Superior temporal gyrus (tissue), 1 donor: ENCODE measurements around the gene PPP1R1B.
"Not testable (repeated sequence)": the region's sequence is repeated elsewhere in the genome, so short reads cannot be mapped to it uniquely, and the experiment has no call there.

Experiments used
- DNase-seq: peaks from one replicate; pipeline ENCODE4 v3.0.0-alpha.2; 2016; ENCODE audit errors: extremely low spot score

The PPP1R1B gene

GRCh38 chr17:39626171-39627046 lies at the start of gene PPP1R1B:
PPP1R1B (plus strand) TSS chr17:39626952; CDS start chr17:39627393, 441 bp downstream.
- DNase-seq = no peak

DNA sequence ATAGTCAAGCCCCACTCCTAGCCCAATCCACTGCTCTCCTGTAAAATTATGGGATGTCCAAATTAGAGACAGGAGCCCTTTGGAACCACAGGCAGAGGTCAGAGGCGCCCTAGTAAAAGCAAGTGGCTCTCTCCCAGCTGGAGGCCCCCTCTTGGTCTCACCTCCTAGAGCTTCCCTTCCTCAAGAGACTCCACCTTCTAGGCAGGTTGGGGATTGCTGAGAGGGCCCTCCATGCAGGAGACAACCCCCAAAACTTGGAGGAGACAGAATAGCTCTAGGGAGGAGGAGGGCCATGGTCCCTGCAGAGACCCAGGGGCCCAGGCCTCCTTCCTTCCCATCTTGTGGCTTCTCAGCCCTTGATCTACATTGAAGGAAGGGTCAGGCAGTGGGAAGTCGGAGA lies 48.5 kb upstream of the PPP1R1B start:
- DNase-seq = no peak

DNA sequence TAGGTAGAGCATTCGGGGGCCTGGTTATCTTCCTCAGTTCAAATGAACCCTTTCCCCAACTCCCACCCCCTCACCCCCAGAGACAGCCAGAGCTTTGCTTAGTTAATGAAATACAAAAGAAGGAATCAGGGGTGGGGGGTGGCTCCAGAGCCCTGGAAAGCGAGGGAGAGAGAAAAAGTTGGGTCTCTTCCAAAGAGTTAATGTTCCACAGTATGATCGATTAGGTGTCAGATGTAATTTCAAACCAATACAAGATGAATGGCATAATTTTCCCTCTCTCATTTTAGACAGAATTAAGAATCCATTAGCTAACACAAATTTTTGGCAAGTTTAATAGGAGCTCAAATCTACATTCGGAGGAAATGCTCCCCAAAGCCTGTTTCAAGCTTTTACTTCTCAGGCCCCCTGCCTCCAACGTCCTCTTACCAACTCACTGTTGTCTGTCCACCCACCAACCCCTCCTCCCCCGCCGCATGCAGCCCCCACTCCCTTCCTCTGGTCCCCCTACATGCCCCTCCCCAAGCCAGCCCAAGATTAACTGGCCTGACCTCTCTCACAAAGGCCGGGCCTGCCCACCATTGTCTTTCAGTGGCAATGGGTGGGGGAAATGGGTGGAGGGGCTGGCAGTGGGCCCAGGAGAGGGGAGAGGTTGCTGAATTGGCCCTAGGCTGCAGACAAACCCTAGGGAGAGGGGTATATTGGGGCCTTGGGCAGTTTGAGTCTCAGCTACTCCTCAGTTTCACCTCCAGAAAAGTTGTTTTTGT lies 47.3 kb upstream of the PPP1R1B start:
- DNase-seq = no peak

DNA sequence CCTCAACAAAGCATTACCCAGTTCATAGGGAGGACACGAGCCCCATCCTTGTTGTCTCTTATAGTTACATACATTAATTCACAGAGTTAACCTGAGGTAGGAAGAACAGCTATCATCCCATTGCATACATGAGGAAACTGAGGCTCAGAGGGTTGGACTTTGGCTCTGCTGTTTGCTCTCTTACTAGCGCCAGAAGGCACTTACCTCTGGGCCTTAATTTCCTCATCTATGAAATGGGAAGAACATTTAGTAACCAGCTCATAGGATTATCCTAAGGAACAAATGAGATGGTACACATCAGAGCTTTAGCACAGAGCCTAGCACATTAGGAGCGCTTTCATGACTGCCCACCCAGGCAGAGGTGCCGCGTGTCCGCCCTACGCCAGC lies 46.7 kb upstream of the PPP1R1B start:
- no peak for DNase-seq

DNA sequence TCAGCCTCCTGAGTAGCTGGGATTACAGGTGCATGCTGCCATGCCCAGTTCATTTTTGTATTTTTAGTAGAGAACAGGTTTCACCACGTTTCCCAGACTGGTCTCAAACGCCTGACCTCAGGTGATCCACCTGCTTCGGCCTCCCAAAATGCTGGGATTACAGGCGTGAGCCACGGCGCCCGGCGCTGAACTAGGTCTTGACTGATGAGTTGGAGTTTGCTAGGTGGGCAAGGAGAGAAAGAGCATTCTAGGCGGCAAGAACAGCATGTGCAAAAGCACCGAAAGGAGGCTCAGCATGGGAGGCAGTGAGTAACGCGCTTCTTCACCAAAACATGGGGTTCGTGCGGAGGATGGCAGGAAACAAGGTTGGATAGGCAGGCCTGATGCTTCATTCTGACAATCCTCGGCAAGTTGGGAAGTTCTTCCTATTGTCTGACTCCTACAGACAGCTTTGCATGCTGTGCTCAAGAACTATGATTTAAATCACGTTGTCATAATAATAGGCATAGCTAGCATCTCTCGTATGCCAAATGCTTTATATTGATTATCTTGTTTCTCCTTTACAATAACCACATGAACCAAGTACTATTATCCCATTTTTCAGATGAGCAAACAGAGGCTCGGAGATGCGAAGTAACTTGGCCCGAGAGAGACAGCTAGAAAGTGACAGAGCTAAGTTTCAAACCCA lies 45.5 kb upstream of the PPP1R1B start:
- DNase-seq = no peak

GRCh38 chr17:39581759-39582085 lies 45.0 kb upstream of the PPP1R1B start:
- DNase-seq = no peak

DNA sequence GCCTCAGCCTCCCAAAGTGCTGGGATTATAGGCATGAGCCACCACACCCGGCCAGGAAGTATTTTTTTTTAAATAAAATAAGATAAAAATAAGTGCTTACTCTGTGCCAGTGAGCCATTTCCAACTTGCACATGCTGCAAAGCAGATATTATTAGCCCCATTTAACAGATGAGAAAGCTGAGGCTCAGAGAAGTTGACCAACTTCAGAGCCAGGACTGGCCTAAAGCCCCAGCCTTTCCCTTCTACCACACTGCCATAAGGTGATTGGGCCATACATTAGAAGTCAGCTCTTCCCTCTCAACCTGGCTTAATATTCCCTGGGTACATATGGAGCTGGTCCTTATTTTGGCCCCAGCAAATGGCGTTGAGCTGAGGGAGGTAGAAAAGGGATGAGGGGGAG lies 44.1 kb upstream of the PPP1R1B start:
- no peak for DNase-seq

- not testable (repeated sequence) for DNase-seq
Observed at GRCh38 chr17:39590180-39590579, 36.6 kb upstream of the PPP1R1B start.

GRCh38 chr17:39591958-39592954 lies 34.5 kb upstream of the PPP1R1B start:
- no peak for DNase-seq

- DNase-seq = no peak
Observed at GRCh38 chr17:39593371-39593770, 33.4 kb upstream of the PPP1R1B start.

- no peak for DNase-seq
Observed at GRCh38 chr17:39595294-39595693, 31.5 kb upstream of the PPP1R1B start.

DNA sequence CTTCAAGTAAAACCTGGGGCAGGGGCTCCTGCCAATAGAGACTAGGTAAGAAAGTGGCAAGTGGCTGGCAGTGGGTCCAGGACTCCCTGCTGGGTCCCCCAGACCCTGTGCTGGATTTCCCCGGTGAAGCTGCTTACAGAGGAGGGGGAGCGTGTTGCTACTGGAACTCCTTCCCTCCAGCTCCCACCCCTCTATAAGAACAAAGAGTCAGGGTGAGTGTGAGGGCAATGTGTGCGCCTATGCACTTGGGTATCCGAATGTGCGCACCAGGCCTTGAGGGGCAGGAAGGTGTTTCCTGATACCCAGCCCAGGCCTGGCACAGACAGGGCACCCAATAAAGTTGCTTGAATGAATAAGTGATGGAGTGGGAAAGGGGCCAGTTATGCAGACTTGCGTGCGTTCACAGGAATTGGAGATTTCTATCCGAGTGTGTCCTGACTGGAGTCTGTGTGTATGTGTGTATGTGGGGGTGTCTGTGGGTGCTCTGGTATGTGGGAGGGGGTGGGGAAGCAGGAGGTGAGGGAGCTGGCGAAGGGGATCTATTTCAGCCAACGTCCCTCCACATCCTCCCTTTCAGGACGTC lies 30.7 kb upstream of the PPP1R1B start:
- no peak for DNase-seq

DNA sequence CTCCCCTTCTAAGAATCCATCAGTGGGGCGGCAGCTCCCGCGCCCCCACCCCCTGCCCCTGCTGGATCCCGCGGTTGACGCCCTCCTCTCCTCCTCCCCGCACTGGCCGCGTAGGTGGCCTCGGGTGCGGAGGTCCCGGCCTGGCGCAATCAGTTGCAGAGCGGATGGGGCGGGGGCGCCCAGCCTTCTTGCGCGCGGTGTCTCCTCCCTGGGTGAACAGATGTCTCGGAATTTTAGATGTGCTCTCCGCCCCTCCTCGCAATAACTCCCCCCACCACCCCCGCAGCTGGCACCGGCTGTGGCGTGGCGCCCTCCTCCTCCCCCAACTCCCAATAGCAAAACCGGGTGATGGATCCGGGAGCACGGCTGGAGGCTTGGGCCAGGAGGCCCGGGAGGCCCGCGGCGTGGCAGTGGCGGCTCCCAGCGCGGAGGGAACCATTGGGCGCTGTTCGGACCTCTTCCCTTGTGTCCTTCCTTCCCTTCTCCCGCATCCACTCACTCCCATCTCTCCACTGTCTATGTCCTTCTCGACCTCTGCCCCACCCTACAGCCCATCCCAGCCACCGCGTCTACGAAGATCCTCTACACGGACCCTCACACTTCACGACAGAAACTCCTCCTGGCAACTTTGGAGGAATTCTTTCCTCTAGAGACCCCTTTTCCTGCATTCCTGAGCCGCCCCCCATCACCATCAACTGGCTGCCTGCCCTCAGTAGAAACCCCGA lies 30.0 kb upstream of the PPP1R1B start:
- no peak for DNase-seq

GRCh38 chr17:39597372-39598046 lies 29.2 kb upstream of the PPP1R1B start:
- DNase-seq = no peak

DNA sequence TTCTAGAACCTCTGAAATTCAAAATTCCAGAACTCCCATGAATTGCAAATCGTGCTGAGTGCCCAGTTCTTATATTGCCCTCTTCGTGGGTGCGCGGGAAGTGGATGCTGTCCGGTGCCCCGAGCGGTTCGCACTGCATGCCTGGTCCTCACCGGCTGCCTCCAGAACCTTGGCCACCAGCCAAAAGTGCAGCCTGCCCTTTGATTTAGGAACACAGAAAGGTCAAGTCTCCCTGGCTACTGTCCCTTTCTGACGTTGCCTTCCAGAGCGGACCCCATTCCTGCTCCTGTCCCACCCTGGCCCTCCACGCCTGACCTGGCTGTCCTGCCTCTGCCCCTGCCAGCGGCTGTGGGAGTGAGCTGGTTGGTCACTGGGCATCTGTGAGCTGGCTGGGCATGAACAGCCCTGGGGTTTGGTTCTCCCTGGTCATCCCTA lies 28.7 kb upstream of the PPP1R1B start:
- DNase-seq = no peak

- no peak for DNase-seq
Observed at GRCh38 chr17:39598630-39599003, 28.1 kb upstream of the PPP1R1B start.

- no peak for DNase-seq
Observed at GRCh38 chr17:39599004-39599664, 27.6 kb upstream of the PPP1R1B start.

- no peak for DNase-seq
Observed at GRCh38 chr17:39599665-39600231, 27.0 kb upstream of the PPP1R1B start.
